Skin of body (tissue), 2 donors: ENCODE data around the gene EDA. TPM values are rescaled to one million over a fixed set of nuclear protein-coding genes. Genes with fewer than 3 reads are reported as not detected.

Experiments used
- DNase-seq: peaks from one replicate; lab custom pipeline; 2025; lab: John Stamatoyannopoulos, UW
- total RNA-seq: library from RNA; depleted of rRNA; stranded (reverse); fragments of >200 nt; gene quantifications from one replicate; pipeline ENCODE4 v1.2.3, GENCODE V29; 2014

EDA gene
- 7.6 TPM for total RNA-seq

- DNase-seq: peak; percentile 74
Observed at GRCh38 chrX:69615779-69616456, at the start of gene EDA. TSS of gene EDA (plus strand) at chrX:69616113.

GRCh38 chrX:69568828-69569227, 47.1 kb upstream of the EDA start:
- DNase-seq: no peak

DNA sequence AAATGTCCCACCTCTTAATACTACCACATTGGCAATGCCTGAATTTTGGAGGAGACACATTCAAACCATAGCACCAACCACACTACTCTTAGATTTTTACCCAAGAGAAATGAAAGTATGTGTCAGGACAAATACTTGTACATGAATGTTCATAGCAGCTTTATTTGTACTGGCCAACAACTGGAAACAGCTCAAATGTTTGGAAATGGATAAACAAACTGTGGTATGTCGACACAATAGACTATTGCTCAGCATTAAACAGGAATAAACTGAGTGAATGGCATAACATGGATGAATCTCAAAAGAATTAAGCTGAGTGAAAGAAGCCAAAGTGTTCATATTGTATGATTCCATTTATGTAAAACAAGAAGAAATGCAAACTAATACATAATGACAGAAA, 18.5 kb upstream of the EDA start:
- DNase-seq: no peak

- DNase-seq: no peak
Observed at GRCh38 chrX:69600182-69600581, 15.7 kb upstream of the EDA start.

- DNase-seq: peak; percentile 6
Observed at GRCh38 chrX:69603566-69604194, 12.2 kb upstream of the EDA start.

DNA sequence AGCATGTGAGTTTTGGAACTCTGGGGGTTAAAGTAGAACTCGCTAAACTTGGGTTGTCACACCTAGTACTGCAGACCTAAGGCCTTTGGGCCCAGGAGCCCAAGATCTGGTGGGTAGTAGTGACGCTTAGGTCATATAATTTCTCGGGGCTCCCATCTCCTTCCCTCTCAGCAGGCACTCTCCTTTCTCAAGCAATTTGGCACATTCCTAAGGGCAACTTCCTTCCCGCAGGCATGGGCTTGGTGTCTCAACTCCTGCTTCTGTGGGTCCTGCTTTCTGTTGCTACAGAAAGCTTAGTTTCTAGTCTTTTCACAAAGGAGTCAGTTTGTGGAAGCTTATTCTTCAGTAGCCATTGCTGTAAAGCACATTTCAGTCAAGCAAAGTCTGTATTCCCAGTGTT, 10.4 kb upstream of the EDA start:
- no peak for DNase-seq

- no peak for DNase-seq
Observed at GRCh38 chrX:69607616-69608015, 8.3 kb upstream of the EDA start.

DNA sequence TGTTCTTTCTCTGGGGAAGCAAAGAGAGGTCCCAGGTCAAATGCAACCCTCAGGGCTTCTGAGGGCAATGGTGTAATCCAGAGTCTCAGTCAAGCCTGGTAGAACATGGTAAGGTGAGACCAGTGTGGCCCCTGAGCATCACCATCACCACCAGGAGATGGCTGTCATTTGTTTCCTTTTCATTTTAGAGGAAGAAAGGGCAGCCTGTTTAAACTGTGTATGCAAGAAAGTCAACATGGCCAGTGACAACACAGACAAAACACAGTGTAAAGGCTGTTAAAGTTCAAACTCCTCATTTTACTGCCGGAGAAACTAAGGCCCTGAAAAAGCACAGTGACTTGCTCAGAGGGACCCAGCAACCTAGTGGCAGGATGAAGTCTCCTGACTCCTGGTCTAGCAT, 2.0 kb upstream of the EDA start:
- DNase-seq: no peak

DNA sequence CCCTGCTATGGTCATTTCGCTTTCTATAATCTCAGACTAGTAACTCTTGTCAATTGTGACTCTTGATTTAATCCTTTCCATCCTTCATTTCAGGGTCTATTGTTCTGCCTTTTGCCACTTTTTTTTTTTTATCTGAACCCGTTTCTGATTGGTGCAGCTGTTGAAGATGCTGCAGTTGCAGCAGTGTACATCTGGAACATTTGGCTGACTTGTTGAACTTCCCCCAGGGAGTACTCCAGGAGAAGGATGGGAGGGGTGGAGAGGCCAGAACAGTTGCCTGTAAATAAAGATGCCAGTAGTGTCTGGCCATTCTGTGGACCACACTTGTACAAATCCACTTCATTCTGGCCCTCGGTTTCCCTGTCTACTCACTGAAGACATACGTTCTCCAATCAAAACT, 1.0 kb upstream of the EDA start:
- peak; percentile 72 for DNase-seq

- DNase-seq: peak; percentile 45
Observed at GRCh38 chrX:69615342-69615741, 571 bp upstream of the EDA start.

DNA sequence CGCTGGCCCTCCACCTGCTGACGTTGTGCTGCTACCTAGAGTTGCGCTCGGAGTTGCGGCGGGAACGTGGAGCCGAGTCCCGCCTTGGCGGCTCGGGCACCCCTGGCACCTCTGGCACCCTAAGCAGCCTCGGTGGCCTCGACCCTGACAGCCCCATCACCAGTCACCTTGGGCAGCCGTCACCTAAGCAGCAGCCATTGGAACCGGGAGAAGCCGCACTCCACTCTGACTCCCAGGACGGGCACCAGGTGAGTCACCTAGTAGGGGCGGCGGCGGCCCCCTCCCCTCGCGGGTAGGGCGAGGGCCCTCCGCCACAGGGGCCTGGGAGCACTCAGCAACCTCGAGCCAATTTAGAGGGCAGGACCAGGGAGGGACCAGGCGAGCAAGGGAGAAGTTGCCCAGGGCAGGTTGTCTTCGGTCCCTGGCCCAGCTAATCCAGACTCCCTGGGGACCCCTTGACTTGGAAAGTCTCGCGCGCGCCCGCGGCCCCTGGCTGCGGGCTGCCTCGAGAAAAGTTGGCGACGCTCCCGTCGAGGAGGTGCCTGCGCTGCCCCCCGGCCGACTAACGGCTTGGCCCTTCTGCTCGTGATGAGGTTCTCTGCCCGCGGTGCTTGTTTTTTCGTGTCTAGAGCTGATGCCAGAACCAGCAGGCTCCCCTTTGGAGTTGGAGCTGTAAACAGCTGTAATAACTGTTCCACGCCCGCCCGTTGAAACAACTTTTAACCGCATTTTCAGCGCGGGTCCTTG, 717 bp downstream of the EDA start:
- DNase-seq: no peak

DNA sequence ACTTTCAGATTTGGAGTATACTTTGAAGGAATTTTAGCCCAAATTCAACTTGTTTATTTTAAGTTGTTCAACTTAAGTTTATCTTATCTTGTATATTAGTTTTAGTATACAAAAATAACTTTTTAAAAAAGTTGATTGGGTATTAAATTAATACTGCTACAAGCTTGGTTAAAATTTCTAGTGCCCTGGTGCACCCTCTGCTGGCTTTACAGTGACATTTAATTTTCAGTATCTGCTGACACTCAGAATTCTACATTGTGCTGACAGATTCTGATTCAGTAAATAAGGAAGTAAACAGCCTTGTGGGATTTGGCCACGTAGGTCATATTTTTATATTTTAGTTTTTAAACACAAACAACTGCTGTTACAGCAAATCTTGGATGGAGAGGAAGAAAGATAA, 2.9 kb downstream of the EDA start:
- DNase-seq: peak; percentile 55

DNA sequence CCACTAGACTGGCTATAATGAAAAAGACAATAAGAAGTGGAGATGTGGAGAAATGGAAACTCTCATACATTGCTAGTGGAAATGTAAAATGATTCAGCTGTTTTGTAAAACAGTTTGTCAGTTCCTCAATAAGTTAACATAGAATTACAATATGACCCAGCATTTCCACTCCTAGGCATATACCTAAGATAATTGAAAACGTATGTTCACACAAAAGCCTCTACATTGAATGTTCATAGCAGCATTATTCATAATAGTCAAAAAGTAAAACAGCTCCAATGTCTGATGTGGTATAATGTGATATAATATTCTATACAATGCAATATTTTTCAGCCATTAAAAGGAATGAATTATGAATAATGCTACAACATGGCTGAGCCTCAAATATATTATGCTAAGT, 10.2 kb downstream of the EDA start:
- no peak for DNase-seq

DNA sequence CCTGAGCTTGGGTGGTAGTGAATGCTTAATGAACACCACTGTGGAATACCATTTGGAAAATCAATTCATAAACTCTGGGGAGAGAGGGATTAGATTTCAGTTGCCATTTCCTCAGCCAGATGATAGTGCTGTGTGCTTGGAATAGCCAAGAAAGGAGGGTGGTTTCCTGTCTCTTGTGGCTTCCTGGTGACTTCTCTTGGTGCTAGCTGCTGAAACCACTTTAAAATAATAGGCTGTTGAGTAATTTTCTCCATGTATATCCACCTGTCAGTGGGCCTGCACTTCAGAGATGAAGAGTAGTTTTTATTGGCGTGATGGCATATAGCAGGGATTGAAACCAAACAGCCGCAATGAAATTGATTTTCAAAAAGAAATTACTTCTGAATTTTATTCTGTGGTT, 11.8 kb downstream of the EDA start:
- no peak for DNase-seq

DNA sequence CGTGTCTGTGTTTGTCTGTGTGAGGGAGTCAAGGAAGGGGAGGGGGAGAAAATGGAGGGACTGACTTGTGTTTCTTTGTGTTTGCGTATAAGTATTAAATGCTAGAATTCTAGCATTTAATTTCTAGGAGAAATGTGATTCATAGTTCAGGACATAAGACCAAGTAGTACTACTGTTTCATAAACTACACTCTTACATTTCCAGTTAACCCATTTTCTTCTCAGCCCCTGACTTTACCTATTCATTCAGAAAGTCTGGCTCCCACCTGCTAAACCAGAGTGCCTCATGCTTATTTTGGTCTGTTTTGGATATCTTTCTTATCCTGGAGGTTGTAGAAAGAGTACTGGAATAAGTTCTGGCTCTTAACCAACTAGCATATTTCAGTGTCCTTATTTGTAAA, 14.2 kb downstream of the EDA start:
- no peak for DNase-seq

DNA sequence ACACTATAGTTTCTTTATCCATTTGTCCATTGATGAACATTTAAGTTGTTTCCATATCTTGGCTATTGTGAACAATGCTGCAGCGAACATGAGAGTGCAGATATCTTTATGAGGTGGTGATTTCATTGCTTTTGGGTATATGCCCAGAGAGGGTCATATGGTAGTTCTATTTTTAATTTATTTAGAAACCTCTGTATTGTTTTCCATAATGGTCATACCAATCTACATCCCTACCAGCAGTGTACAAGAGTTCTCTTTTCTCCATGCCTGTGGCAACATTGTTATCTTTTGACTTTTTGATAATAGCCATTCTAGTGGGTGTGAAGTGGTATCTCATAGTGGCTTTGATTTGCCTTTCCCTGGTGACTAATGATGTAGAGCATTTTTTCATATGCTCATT, 48.8 kb downstream of the EDA start:
- DNase-seq: no peak

DNA sequence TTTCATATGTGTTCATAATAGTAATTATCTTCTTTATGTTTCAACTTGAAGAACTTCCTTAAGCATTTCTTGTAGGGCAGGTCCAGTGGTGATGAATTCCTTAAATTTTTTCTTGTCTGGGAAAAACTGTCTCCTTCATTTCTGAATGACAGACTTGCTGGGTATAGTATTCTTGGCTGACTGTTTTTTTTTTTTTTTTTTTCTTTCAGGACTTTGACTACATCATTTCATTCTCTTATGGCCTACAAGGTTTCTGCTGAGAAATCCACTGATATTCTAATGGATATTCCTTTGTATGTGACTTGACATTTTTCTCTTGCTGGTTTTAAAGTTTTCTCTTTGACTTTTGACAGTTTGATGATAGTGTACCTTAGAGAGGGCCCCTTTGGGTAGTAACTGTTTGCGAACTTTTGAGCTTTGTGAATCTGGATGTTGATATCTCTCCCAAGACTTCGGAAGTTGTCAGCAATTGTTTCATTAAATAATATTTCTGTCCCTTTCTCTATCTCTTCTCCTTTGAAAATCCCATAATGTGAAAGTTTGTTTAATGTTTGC, 54.2 kb downstream of the EDA start:
- no peak for DNase-seq

DNA sequence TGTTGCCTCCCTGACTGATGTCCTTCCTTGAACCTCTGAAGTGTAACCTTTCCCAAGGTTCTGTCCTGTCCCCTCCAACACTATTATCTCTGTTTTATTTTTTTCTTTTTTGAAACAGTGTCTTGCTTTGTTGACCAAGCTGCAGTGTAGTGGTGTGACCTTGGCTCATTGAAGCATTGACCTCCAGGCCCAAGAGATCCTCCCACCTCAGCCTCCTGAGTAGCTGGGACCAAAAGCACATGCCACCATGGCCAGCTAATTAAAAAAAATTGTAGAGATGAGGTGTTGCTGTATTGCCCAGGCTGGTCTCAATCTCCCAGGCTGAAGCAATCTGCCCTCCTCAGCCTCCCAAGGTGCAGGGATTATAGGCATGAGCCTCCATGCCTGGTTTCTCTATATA, 59.0 kb downstream of the EDA start:
- no peak for DNase-seq

- no peak for DNase-seq
Observed at GRCh38 chrX:69705818-69706217, 89.9 kb downstream of the EDA start.

- DNase-seq: no peak
Observed at GRCh38 chrX:69718102-69718501, 102.2 kb downstream of the EDA start.

- DNase-seq: no peak
Observed at GRCh38 chrX:69724307-69724706, 108.4 kb downstream of the EDA start.

- DNase-seq: no peak
Observed at GRCh38 chrX:69740317-69740716, 124.4 kb downstream of the EDA start.

DNA sequence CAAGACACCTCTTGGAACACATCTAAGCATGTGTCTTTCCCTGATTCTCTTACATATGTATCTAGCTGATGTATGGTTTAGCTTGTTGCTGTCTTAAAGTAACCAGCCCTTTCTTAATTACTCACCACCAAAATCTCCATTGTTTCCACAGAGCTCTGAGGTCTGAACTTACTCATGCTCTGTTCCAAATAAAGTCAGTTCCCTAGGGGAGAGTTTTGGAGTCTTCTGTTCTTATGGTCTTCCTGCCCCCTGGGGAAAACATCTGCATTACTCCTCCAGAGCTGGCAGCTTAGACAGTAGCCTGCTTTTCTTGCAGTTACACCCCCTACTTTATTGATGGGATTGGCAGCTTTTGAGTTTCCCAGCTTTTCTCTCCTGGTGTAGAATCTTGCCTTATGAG, 125.8 kb downstream of the EDA start:
- no peak for DNase-seq
